Stimulated activated CD8-positive, alpha-beta memory T cell treated with anti-CD3 and anti-CD28 coated beads, Interleukin-4, amount 100 ng/mL, for 4 hours (primary cell): ENCODE measurements around the gene MEG3.

ENCODE experiments used
- DNase-seq, 2 donors: peaks; one replicate each; pipeline ENCODE4 v3.0.0-alpha.2; 2020; ENCODE audit warnings: low read depth in 2 of 2, low spot score in 1 of 2

Gene MEG3

GRCh38 chr14:100880271-100881101, 54.6 kb downstream of the MEG3 start:
- DNase-seq = no peak

- DNase-seq = no peak
Measured at GRCh38 chr14:100881211-100882025, 55.5 kb downstream of the MEG3 start.

DNA sequence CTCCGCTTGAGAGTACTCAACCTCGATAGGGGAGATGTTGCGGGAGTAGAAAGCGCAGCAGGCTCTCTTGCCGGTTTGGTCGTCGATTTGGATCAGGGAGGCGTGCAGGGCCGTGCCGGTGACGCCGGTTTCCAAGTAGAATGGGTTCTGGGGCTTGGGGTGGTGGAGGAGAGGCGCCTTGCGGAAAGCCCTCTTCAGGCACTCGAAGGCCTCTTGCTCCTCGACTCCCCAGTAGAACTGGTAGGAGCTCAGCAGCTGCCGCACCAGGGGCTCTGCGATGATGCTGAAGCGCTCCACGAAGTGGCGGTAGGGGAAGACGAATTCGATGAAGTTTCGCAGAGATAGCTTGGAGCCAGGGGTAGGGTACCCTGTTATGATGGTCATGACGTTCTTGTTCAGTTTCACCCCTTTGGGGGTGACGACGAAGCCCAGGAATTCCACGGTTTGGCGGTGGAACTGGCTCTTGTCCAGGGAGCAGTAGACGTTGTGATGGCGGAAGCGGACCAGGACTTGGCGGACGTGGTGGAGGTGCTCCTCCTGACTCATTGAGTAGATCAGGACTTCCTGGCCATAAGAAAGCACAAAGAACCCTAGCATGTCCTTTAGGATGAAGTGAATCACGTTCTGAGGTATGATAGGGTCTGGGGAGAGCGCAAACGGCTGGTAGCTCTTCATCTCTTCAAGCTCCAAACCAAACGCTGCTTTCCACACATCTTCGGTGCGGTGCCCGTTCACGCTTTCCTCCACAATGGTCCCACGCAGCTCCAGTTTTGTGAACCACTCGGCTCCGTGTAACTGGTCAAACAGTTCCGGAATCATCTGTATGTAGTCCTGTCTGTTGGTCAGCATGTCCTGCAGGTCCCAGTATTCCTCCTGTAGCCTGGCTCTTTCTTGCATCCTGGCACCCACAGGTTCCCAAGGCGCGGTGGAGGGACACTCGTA, 56.4 kb downstream of the MEG3 start:
- DNase-seq = no peak

DNA sequence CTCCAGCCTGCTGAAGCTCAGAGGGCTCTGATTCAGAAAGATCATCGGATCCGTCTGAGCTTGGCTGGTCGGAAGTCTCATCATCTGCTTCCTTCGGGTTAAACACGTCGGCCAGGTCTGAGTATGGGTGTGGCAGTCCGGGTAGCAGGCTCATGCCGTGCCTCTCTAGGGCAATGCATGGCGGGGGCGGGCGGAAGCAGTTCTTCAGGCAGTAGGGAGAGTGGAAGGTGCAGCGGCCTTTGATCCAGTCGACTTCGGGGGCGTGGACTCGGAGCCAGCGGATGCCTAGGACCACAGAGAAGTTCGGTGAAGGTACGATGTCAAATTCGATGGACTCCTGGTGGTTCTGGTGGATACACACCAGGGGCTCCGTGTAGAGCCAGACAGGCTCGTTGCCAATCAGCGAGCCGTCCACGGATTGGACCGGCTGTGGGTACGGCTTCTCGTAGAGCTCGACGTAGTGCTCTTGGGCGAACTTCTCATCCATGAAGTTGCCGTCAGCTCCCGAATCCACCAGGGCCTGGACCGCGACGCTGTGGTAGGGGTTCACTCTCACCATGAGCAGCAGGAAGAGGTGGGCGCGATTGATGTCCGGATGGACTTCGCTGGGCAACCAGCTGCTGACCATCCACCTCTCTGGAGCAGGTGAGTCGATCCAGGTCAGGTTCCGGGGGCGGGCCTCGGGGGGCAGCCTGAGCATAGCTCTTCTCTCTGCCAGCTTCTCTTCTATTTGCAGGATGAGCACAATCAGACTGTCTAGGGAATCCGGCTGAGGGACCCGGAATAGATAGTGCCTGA, 57.3 kb downstream of the MEG3 start:
- DNase-seq = no peak

GRCh38 chr14:100883789-100884101, 57.8 kb downstream of the MEG3 start:
- DNase-seq = no peak

DNA sequence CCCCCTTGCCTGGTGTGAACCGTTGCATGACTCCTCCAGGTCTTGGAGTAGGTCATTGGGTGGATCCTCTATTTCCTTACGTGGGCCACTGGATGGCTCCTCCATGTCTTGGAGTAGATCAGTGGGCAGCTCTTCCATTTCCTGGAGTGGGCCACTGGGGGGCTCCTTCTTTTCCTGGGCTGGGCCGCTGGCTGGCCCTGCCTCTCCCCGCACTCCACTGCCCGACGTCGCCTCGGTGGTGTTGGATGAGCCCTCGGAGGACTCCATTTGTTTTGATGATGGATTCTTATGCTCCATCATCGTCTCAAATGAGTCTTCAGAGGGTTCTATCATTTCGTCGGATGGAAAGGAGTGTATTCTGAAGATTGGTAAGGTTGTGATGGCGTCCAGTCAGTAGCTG, 58.5 kb downstream of the MEG3 start:
- no peak for DNase-seq

GRCh38 chr14:100885196-100885595, 59.3 kb downstream of the MEG3 start:
- DNase-seq = no peak

GRCh38 chr14:100885617-100886016, 59.7 kb downstream of the MEG3 start:
- DNase-seq = no peak

GRCh38 chr14:100887728-100888335, 61.9 kb downstream of the MEG3 start:
- no peak for DNase-seq

GRCh38 chr14:100888789-100889315, 62.9 kb downstream of the MEG3 start:
- DNase-seq = no peak

DNA sequence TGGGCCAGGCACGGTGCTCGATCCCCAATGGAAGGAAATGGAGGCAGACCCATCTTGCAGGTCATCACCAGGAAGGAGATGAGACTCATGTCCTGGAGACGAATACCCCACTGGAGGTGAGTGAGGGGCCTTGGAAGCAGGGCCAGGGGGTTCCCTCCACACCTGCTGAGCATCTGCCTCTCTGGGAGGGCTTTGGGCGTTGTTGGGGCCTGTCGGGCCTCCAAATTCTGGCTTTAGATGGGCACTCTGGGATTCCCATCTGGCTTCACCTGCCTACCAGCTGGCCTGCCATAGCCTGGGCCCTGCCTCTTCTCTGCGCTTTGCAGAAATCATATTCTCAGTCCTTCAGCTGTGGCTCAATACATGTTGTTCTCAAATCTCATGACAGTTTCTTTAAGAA, 63.7 kb downstream of the MEG3 start:
- DNase-seq = no peak

- no peak for DNase-seq
Measured at GRCh38 chr14:100890061-100890850, 64.3 kb downstream of the MEG3 start.

- DNase-seq = no peak
Measured at GRCh38 chr14:100891051-100891450, 65.1 kb downstream of the MEG3 start.

DNA sequence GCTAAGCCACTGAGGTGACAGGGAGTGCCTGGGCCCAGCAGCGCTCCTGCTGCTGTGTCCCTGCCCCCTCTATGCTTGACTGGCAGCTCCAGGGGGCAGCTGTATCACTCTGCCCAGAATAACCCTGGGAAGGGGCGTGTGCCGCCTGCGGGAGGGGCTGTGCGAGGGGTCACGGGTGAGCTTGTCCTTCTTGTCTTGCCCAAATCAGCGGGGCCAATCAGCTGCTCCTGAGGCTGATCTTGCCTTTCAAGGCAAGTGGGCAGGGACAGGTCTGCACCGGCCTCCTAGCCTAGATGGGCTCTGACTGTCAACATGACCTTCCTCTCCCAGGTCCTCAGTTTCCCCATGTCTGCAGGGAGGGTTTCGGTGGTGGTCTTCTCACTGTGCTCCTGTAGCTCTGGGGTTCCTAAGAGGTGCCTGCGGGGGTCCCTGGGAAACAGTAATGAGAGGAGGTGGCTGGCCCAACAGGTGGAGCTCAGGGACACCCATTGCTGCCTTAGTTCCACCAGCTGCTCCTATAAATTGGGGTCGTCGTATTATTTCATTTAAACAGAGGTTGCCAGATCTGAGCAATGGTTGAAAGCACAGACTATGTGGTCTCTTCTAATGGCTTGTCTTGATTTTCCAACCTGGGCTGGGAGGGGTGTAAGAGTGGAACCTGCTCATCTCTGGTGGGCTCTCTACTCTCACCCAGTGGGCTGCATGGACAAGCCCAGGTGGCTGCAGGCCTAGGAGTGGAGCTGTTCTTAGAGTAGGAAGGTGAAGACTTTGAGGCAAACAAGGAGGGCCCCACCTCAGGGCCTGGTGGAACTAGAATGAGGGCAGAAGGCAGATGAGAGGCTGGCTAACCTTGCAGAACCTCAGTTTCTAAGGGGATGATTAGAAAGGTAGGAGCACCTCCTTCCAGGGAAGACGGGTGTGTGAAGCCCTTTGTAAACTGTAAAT, 65.9 kb downstream of the MEG3 start:
- DNase-seq = no peak

DNA sequence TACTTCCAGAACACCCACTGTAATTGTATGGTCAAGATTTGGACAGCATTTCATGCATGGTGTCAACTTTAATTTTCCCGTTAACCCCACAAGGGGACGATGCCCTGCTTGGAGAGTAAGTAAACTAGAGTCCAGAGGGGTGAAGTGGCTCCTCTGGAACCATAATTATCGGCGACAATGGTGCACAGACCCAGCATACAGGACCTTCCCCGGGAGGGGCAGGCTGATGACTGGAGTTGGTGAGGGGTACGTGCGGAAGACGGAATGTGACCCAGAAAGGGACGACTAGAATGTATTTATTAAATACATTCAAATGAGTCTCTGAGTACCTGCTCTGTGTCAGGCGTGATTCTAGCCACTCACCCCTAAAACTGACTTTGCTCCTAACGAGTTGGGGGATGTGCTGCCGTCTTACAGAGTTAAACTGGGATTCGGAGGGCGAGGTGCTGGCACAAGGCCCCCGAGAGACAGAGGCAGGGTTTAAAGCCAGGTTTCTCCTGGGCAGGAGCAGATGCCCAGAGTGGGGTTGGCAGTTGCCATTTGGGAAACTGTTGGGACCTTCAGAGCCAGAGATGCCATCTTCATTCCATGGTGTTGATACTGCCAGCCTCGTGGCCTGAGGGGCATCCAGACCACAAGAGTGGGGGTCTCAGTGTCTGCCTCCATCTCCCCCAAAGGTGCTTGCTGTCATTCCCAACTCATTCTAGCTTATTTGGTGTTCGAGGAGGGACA, 66.7 kb downstream of the MEG3 start:
- no peak for DNase-seq

DNA sequence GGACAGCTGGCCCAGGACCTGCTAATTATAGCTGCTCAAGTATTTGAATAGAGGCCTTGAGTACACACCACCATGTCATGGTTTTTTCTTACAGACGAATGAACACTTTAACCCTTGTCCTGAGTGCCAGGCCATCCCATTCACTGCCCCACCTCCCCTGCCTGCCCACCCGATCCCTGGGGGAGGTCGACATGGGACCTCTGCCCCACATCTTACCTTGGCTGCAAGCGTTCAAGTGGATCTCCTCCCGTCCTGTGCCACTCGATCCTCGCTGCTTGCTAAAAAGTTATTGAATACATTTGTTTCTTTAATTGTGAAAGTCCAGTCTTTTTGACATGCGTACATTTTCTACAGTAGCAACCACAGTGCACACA, 67.3 kb downstream of the MEG3 start:
- DNase-seq = no peak

GRCh38 chr14:100893760-100894159, 67.8 kb downstream of the MEG3 start:
- no peak for DNase-seq
